ENCODE results near the gene HSPB6.
"Not testable (repeated sequence)": the region's sequence is repeated elsewhere in the genome, so short reads cannot be mapped to it uniquely, and the experiment has no call there.

Gene HSPB6

GRCh38 chr19:35786299-35787160 lies 29.7 kb upstream of the HSPB6 start:
- DNase-seq, result no peak

GRCh38 chr19:35785339-35785627 lies 28.5 kb upstream of the HSPB6 start:
- no peak for DNase-seq

- DNase-seq, result no peak
Measured at GRCh38 chr19:35784503-35785338, 27.9 kb upstream of the HSPB6 start.

GRCh38 chr19:35783469-35784434 lies 26.9 kb upstream of the HSPB6 start:
- DNase-seq, result no peak

GRCh38 chr19:35782589-35782988 lies 25.8 kb upstream of the HSPB6 start:
- no peak for DNase-seq

- no peak for DNase-seq
Measured at GRCh38 chr19:35781650-35782049, 24.8 kb upstream of the HSPB6 start.

- no peak for DNase-seq
Measured at GRCh38 chr19:35780717-35781116, 23.9 kb upstream of the HSPB6 start.

- no peak for DNase-seq
Measured at GRCh38 chr19:35780058-35780457, 23.2 kb upstream of the HSPB6 start.

GRCh38 chr19:35779033-35779432 lies 22.2 kb upstream of the HSPB6 start:
- DNase-seq, result no peak

GRCh38 chr19:35777961-35778360 lies 21.1 kb upstream of the HSPB6 start:
- DNase-seq, result no peak

GRCh38 chr19:35777086-35777841 lies 20.4 kb upstream of the HSPB6 start:
- DNase-seq, result peak in 23 of 56 donors; percentile 9 to 55 (median 34)

- peak in 3 of 56 donors; percentile 18 to 33 (median 28) for DNase-seq
Measured at GRCh38 chr19:35776102-35776788, 19.4 kb upstream of the HSPB6 start.

GRCh38 chr19:35775298-35776101 lies 18.7 kb upstream of the HSPB6 start, which contains the start of gene ARHGAP33:
Gene ARHGAP33, plus strand, starts transcription at chr19:35775564. Its CDS starts 95 bp downstream, at chr19:35775659.
- peak; percentile 56 to 99 (median 95) for DNase-seq

GRCh38 chr19:35775046-35775297 lies 18.1 kb upstream of the HSPB6 start:
- DNase-seq, result no peak

GRCh38 chr19:35774274-35775045 lies 17.6 kb upstream of the HSPB6 start:
- DNase-seq, result no peak

GRCh38 chr19:35773020-35773806 lies 16.4 kb upstream of the HSPB6 start:
- DNase-seq, result no peak

- not testable (repeated sequence) for DNase-seq
Measured at GRCh38 chr19:35772362-35772761, 15.5 kb upstream of the HSPB6 start.

GRCh38 chr19:35768082-35768421 lies 11.2 kb upstream of the HSPB6 start:
- DNase-seq, result no peak
